Measurements from ENCODE around the gene ZNF184.

DNA sequence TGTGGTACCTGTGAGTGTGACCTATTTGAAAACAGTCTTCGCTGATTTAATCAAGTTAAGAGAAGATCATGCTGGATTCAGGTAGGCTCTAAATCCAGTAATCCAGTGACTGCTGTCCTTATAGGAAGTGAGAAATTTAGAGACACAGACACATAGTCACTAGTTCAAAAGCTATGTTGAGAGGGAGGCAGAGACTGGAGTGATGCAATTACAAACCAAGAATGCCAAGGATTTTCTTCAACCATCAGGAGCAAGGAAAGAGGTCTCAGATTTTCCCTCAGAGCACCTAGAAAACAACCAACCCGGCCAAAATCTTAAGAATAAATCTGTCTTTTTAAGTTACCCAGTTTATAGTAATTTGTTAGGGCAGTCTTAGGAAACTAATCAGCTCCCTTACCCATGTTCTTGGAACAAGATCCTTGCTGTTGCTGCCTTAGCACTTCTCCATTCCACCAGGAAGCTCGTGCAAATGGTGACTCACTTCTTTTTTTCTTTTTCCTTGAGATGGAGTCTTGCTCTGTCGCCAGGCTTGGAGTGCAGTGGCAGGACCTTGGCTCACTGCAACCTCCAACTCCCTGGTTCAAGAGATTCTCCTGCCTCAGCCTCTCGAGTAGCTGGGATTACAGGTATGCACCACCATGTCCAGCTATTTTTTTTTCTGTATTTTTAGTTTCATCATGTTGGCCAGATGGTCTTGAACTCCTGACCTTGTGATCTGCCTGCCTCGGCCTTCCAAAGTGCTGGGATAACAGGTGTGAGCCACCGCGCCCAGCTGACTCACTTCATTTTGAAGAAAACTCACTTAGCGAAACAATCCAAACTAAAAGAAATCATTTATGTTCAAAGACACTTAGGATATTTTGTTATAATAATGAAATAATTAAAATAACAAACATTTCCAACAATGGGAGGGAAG, 34.4 kb upstream of the ZNF184 start:
- TF ChIP-seq, protein P1, sequence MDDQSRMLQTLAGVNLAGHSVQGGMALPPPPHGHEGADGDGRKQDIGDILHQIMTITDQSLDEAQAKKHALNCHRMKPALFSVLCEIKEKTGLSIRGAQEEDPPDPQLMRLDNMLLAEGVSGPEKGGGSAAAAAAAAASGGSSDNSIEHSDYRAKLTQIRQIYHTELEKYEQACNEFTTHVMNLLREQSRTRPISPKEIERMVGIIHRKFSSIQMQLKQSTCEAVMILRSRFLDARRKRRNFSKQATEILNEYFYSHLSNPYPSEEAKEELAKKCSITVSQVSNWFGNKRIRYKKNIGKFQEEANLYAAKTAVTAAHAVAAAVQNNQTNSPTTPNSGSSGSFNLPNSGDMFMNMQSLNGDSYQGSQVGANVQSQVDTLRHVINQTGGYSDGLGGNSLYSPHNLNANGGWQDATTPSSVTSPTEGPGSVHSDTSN (IDR thresholded peaks at IDR 0.05; ENCODE audit: insufficient replicate concordance, low read depth, low read length): no peak
- TF ChIP-seq HDGF (IDR thresholded peaks at IDR 0.05) (no peak), CHD2 (IDR thresholded peaks at IDR 0.05; ENCODE audit: borderline replicate concordance, low read depth, low read length) (no peak), POLR2A (IDR thresholded peaks at IDR 0.05; ENCODE audit: low read depth, low read length) (no peak), JUNB (IDR thresholded peaks at IDR 0.05) (no peak)
- TF ChIP-seq, protein P2, sequence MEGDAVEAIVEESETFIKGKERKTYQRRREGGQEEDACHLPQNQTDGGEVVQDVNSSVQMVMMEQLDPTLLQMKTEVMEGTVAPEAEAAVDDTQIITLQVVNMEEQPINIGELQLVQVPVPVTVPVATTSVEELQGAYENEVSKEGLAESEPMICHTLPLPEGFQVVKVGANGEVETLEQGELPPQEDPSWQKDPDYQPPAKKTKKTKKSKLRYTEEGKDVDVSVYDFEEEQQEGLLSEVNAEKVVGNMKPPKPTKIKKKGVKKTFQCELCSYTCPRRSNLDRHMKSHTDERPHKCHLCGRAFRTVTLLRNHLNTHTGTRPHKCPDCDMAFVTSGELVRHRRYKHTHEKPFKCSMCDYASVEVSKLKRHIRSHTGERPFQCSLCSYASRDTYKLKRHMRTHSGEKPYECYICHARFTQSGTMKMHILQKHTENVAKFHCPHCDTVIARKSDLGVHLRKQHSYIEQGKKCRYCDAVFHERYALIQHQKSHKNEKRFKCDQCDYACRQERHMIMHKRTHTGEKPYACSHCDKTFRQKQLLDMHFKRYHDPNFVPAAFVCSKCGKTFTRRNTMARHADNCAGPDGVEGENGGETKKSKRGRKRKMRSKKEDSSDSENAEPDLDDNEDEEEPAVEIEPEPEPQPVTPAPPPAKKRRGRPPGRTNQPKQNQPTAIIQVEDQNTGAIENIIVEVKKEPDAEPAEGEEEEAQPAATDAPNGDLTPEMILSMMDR (IDR thresholded peaks at IDR 0.05 in 2 of 3, conservative IDR thresholded peaks at IDR 0.05 in 1 of 3; ENCODE audit: control insufficient read depth in 2 of 3, extremely low read depth in 1 of 3, insufficient read depth in 1 of 3, low read depth in 3 of 3, low read length in 3 of 3): no peak
- TF ChIP-seq, protein P3, sequence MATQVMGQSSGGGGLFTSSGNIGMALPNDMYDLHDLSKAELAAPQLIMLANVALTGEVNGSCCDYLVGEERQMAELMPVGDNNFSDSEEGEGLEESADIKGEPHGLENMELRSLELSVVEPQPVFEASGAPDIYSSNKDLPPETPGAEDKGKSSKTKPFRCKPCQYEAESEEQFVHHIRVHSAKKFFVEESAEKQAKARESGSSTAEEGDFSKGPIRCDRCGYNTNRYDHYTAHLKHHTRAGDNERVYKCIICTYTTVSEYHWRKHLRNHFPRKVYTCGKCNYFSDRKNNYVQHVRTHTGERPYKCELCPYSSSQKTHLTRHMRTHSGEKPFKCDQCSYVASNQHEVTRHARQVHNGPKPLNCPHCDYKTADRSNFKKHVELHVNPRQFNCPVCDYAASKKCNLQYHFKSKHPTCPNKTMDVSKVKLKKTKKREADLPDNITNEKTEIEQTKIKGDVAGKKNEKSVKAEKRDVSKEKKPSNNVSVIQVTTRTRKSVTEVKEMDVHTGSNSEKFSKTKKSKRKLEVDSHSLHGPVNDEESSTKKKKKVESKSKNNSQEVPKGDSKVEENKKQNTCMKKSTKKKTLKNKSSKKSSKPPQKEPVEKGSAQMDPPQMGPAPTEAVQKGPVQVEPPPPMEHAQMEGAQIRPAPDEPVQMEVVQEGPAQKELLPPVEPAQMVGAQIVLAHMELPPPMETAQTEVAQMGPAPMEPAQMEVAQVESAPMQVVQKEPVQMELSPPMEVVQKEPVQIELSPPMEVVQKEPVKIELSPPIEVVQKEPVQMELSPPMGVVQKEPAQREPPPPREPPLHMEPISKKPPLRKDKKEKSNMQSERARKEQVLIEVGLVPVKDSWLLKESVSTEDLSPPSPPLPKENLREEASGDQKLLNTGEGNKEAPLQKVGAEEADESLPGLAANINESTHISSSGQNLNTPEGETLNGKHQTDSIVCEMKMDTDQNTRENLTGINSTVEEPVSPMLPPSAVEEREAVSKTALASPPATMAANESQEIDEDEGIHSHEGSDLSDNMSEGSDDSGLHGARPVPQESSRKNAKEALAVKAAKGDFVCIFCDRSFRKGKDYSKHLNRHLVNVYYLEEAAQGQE (IDR thresholded peaks at IDR 0.05; ENCODE audit: low read depth, low read length): no peak
- TF ChIP-seq, protein P4, sequence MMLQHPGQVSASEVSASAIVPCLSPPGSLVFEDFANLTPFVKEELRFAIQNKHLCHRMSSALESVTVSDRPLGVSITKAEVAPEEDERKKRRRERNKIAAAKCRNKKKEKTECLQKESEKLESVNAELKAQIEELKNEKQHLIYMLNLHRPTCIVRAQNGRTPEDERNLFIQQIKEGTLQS (IDR thresholded peaks at IDR 0.05; ENCODE audit: borderline replicate concordance, extremely low read depth, low read depth, low read length): no peak

All from GM12878 (cell line).